Measurements from ENCODE around the gene BCL11A.

DNA sequence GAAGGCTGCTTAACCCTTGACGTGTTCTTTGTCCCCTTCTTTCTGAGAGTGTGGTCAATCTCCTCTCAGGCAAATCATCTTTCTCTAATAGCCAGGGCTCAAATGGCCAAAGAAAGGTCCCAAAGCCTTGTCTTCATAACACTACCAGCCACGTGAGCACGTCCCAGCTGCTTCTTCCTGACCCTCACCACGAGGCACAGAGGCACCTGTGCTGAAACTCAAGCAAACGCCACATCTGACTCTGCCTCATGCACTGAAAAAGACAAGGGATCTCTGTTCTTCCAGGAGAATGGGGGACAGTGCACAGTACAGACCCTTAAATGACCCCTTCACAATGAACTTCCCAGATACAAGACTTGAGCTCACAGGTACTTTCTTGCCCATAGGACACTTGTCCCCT is 31.8 kb downstream of the BCL11A start:
- no peak for TF ChIP-seq RARB (CRISPR knock-in tag; IDR thresholded peaks at IDR 0.05)
- no peak for TF ChIP-seq GLIS3 (CRISPR knock-in tag; IDR thresholded peaks at IDR 0.05)
- TF ChIP-seq, protein P1, sequence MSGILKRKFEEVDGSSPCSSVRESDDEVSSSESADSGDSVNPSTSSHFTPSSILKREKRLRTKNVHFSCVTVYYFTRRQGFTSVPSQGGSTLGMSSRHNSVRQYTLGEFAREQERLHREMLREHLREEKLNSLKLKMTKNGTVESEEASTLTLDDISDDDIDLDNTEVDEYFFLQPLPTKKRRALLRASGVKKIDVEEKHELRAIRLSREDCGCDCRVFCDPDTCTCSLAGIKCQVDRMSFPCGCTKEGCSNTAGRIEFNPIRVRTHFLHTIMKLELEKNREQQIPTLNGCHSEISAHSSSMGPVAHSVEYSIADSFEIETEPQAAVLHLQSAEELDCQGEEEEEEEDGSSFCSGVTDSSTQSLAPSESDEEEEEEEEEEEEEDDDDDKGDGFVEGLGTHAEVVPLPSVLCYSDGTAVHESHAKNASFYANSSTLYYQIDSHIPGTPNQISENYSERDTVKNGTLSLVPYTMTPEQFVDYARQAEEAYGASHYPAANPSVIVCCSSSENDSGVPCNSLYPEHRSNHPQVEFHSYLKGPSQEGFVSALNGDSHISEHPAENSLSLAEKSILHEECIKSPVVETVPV (CRISPR knock-in tag; IDR thresholded peaks at IDR 0.05): no peak
- TF ChIP-seq, protein P2, sequence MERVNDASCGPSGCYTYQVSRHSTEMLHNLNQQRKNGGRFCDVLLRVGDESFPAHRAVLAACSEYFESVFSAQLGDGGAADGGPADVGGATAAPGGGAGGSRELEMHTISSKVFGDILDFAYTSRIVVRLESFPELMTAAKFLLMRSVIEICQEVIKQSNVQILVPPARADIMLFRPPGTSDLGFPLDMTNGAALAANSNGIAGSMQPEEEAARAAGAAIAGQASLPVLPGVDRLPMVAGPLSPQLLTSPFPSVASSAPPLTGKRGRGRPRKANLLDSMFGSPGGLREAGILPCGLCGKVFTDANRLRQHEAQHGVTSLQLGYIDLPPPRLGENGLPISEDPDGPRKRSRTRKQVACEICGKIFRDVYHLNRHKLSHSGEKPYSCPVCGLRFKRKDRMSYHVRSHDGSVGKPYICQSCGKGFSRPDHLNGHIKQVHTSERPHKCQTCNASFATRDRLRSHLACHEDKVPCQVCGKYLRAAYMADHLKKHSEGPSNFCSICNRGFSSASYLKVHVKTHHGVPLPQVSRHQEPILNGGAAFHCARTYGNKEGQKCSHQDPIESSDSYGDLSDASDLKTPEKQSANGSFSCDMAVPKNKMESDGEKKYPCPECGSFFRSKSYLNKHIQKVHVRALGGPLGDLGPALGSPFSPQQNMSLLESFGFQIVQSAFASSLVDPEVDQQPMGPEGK (CRISPR knock-in tag; IDR thresholded peaks at IDR 0.05; ENCODE audit: borderline replicate concordance): no peak
- TF ChIP-seq SNAI2 (CRISPR knock-in tag; IDR thresholded peaks at IDR 0.05): no peak
- TF ChIP-seq ARNTL (CRISPR knock-in tag; IDR thresholded peaks at IDR 0.05; ENCODE audit: borderline replicate concordance, low read depth): no peak
- TF ChIP-seq ZNF8 (CRISPR knock-in tag; IDR thresholded peaks at IDR 0.05): no peak
- TF ChIP-seq, protein P3, sequence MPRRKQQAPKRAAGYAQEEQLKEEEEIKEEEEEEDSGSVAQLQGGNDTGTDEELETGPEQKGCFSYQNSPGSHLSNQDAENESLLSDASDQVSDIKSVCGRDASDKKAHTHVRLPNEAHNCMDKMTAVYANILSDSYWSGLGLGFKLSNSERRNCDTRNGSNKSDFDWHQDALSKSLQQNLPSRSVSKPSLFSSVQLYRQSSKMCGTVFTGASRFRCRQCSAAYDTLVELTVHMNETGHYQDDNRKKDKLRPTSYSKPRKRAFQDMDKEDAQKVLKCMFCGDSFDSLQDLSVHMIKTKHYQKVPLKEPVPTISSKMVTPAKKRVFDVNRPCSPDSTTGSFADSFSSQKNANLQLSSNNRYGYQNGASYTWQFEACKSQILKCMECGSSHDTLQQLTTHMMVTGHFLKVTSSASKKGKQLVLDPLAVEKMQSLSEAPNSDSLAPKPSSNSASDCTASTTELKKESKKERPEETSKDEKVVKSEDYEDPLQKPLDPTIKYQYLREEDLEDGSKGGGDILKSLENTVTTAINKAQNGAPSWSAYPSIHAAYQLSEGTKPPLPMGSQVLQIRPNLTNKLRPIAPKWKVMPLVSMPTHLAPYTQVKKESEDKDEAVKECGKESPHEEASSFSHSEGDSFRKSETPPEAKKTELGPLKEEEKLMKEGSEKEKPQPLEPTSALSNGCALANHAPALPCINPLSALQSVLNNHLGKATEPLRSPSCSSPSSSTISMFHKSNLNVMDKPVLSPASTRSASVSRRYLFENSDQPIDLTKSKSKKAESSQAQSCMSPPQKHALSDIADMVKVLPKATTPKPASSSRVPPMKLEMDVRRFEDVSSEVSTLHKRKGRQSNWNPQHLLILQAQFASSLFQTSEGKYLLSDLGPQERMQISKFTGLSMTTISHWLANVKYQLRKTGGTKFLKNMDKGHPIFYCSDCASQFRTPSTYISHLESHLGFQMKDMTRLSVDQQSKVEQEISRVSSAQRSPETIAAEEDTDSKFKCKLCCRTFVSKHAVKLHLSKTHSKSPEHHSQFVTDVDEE (CRISPR knock-in tag; IDR thresholded peaks at IDR 0.05): no peak
- no peak for TF ChIP-seq ZC3H10 (CRISPR knock-in tag; IDR thresholded peaks at IDR 0.05)
- no peak for TF ChIP-seq ZFP3 (CRISPR knock-in tag; IDR thresholded peaks at IDR 0.05)
- TF ChIP-seq, protein P4, sequence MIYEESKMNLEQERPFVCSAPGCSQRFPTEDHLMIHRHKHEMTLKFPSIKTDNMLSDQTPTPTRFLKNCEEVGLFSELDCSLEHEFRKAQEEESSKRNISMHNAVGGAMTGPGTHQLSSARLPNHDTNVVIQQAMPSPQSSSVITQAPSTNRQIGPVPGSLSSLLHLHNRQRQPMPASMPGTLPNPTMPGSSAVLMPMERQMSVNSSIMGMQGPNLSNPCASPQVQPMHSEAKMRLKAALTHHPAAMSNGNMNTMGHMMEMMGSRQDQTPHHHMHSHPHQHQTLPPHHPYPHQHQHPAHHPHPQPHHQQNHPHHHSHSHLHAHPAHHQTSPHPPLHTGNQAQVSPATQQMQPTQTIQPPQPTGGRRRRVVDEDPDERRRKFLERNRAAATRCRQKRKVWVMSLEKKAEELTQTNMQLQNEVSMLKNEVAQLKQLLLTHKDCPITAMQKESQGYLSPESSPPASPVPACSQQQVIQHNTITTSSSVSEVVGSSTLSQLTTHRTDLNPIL (CRISPR knock-in tag; IDR thresholded peaks at IDR 0.05; ENCODE audit: low read depth): no peak

All from SK-N-SH treated with all-trans-retinoic acid at 6 μM for 48 hours (cell line).